Measurements from ENCODE around the gene PSAT1.

DNA sequence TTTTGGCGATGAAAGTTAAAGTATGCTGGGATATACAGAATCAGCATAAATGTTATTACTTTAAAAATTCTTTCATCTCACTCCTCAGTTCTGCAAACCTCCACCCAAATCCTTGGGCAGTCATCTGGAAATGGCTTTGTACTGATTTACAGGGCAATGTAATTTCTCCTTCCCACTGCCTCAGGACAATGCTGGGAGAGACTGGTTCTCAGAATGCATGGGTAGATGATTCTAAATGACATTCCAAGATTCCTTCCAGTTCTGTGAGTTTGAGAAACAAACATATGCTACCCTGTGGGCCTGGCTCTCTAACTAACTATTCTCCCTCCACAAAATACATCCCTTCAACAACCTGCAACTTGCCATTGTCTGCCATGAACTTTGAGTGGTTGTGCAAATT lies 7.5 kb upstream of the PSAT1 start:
- no peak for TF ChIP-seq TCF7L2 (IDR thresholded peaks at IDR 0.05; ENCODE audit: low read depth, low read length)
- no peak for TF ChIP-seq CTCF (IDR thresholded peaks at IDR 0.05)
- TF ChIP-seq POLR2AphosphoS5 (IDR thresholded peaks at IDR 0.05; ENCODE audit: low read depth, low read length): no peak
- no peak for TF ChIP-seq REST (IDR thresholded peaks at IDR 0.05; ENCODE audit: insufficient read depth in 1 of 2, low read depth in 2 of 2, low read length in 1 of 2)
- TF ChIP-seq SIN3A (IDR thresholded peaks at IDR 0.05; ENCODE audit: borderline replicate concordance, insufficient read depth, low read depth, low read length): no peak
